A673 (cell line): ENCODE results near the gene CDC42SE2.

Source experiments
- CTCF ChIP-seq: fragments of 300-800, 200-600 bp; sonication (generic); conservative IDR thresholded peaks from 2 replicates; pipeline ENCODE4 v1.5.1; 2017; ENCODE audit warnings: low read depth, mild to moderate bottlenecking, antibody characterized with exemption, low read length, moderate library complexity, mixed read lengths
- EZH2 ChIP-seq: fragments of 200-600 bp; sonication (generic); IDR thresholded peaks from 2 replicates; pipeline ENCODE4 v1.6.1; 2017; ENCODE audit warnings: borderline replicate concordance, low read depth, mild to moderate bottlenecking, mixed read lengths, antibody characterized with exemption, low read length; ENCODE audit not compliant: poor library complexity, severe bottlenecking

GRCh38 chr5:131330031-131330430, 66.2 kb downstream of the CDC42SE2 start:
- TF ChIP-seq EZH2, result no peak
- no peak for TF ChIP-seq CTCF
